ENCODE data around the gene DDTL.

The DDTL gene

DNA sequence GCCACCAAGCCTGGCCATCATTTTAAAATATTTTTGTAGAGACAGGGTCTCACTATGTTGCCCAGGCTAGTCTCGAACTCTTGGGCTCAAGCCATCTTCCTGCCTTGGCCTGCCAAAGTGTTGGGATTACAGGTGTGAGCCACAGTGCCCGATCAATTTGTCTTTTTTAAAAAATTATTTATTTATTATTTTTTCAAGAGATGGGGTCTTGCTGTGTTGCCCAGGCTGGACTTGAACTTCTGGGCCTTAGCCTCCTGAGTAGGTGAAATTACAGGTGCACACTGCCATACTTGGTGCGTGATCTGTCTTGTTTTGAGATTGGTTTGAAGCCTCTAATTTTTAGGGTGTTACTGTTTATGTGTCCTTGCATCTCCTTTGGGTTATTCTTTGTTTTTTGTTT is 54.6 kb downstream of the DDTL start:
- TF ChIP-seq POLR2A (IDR thresholded peaks at IDR 0.05; ENCODE audit: extremely low read depth, insufficient read length) (no peak), MYC (IDR thresholded peaks at IDR 0.05; ENCODE audit: low read depth, low read length) (no peak)
- TF ChIP-seq, protein P1, sequence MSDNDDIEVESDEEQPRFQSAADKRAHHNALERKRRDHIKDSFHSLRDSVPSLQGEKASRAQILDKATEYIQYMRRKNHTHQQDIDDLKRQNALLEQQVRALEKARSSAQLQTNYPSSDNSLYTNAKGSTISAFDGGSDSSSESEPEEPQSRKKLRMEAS (IDR thresholded peaks at IDR 0.05; ENCODE audit: low read depth, low read length) = no peak
- TF ChIP-seq, protein P2, sequence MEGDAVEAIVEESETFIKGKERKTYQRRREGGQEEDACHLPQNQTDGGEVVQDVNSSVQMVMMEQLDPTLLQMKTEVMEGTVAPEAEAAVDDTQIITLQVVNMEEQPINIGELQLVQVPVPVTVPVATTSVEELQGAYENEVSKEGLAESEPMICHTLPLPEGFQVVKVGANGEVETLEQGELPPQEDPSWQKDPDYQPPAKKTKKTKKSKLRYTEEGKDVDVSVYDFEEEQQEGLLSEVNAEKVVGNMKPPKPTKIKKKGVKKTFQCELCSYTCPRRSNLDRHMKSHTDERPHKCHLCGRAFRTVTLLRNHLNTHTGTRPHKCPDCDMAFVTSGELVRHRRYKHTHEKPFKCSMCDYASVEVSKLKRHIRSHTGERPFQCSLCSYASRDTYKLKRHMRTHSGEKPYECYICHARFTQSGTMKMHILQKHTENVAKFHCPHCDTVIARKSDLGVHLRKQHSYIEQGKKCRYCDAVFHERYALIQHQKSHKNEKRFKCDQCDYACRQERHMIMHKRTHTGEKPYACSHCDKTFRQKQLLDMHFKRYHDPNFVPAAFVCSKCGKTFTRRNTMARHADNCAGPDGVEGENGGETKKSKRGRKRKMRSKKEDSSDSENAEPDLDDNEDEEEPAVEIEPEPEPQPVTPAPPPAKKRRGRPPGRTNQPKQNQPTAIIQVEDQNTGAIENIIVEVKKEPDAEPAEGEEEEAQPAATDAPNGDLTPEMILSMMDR (IDR thresholded peaks at IDR 0.05; ENCODE audit: low read depth, low read length) = no peak
- no peak for DNase-seq (ENCODE audit: low read depth)
- H3K4me3 ChIP-seq (ENCODE audit: low read depth, low read length) = no peak overlapping the region

All from NB4 (cell line).